PFSK-1 (cell line): Measurements from ENCODE around the gene KRT4.

ENCODE experiments used
- POLR2AphosphoS5 ChIP-seq: IDR thresholded peaks from 2 replicates; pipeline ENCODE4 v1.6.1; 2012; ENCODE audit warnings: low read depth, mild to moderate bottlenecking, control low read depth, low read length, moderate library complexity
- SIN3A ChIP-seq: IDR thresholded peaks from 2 replicates; pipeline ENCODE4 v1.6.1; 2012; ENCODE audit warnings: mild to moderate bottlenecking, low read length, moderate library complexity, borderline replicate concordance; ENCODE audit not compliant: insufficient read depth

DNA sequence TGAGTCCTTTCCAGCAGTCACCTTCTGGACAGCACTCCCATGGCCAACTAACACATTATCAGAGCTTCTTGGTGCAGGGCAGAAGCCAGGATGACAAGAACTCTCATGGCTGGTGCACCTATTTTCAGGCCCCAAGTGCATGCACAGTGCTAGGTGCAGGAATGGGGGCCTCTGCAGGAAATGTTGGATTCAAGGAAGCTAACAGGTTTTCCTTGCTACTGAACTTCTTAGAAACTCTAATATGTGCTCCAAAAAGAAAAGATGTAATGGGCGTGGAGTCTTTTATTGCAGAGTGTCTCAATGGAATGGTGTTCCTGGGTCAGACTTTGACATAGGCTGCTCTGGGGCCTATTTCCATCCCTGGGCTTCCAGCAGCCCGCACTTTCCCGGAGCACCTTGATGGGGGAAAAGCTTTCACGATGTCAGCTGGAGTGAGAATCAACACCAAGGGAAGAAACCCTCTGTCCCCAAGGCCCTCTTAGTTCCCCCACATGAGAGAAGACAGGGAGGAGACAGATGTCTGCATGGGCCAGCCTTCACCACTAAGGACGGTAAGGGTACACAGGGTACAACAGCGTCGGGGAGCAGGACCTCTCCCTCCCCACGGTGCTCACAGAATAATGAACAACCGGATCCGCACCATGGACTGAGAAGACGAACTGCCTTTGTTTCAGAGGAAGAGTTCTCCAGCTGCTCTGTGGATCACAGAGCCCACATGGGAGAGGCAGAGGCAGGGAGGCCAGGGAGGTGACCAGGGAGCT is 24.9 kb downstream of the KRT4 start:
- TF ChIP-seq POLR2AphosphoS5 (no peak), SIN3A (no peak)
